OCI-LY7 (cell line): Measurements from ENCODE around the gene CMTM6.

Experiments
- EZH2phosphoT487 ChIP-seq: fragments of 200-600 bp; sonication (generic); IDR thresholded peaks from 2 replicates; pipeline ENCODE4 v1.6.1; 2018; ENCODE audit warnings: low read depth, borderline replicate concordance, mild to moderate bottlenecking, mixed run types, antibody characterized with exemption, low read length, moderate library complexity, mixed read lengths
- TF ChIP-seq, protein P1 (sequence below): fragments of 200-600 bp; sonication (generic); conservative IDR thresholded peaks from 2 replicates; pipeline ENCODE4 v1.5.1; 2014; ENCODE audit warnings: mild to moderate bottlenecking, antibody characterized with exemption, low read length, moderate library complexity, mixed read lengths

DNA sequence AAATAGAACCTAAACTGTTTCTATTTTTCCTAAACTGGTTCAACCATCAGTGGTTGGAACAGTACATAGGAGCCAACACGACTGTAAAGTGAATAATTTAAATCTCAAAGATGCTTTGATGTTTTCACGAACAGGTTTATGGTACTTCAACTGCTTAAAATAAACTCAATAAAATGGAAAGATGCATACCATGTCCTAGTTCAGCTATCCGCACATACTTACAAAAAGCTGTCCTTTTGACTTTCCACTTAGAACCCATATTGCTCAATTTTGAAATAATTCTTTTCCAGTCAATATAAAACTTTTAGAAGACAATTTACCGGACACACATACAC lies 902 bp downstream of the CMTM6 start:
- TF ChIP-seq, protein P1, sequence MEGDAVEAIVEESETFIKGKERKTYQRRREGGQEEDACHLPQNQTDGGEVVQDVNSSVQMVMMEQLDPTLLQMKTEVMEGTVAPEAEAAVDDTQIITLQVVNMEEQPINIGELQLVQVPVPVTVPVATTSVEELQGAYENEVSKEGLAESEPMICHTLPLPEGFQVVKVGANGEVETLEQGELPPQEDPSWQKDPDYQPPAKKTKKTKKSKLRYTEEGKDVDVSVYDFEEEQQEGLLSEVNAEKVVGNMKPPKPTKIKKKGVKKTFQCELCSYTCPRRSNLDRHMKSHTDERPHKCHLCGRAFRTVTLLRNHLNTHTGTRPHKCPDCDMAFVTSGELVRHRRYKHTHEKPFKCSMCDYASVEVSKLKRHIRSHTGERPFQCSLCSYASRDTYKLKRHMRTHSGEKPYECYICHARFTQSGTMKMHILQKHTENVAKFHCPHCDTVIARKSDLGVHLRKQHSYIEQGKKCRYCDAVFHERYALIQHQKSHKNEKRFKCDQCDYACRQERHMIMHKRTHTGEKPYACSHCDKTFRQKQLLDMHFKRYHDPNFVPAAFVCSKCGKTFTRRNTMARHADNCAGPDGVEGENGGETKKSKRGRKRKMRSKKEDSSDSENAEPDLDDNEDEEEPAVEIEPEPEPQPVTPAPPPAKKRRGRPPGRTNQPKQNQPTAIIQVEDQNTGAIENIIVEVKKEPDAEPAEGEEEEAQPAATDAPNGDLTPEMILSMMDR = no peak
- no peak for TF ChIP-seq EZH2phosphoT487
